OCI-LY1 (cell line): ENCODE measurements around the gene GTF3C5.

Experiments used
- CTCF ChIP-seq: fragments of 200-600 bp; sonication (generic), shearing (Covaris generic); IDR thresholded peaks from 2 replicates; pipeline ENCODE4 v1.5.1; 2017; ENCODE audit warnings: mild to moderate bottlenecking, antibody characterized with exemption, low read length, moderate library complexity, mixed read lengths
- EZH2 ChIP-seq: fragments of 200-600 bp; sonication (generic), shearing (Covaris generic); IDR thresholded peaks from 2 replicates; pipeline ENCODE4 v1.8.0; 2017; ENCODE audit warnings: borderline replicate concordance, mixed run types, mild to moderate bottlenecking, antibody characterized with exemption, low read length, moderate library complexity, mixed read lengths

GRCh38 chr9:133004999-133005760, 25.6 kb upstream of the GTF3C5 start:
- TF ChIP-seq CTCF (no peak), EZH2 (no peak)
